Body of pancreas (tissue), 4 donors: ENCODE results near the gene LTBP1.

Source experiments
- CTCF ChIP-seq, 7 experiments: fragments of 450-650 bp in 4 of 7; fragments of 200-600 bp in 3 of 7; sonication (generic) in 3 of 7; IDR thresholded peaks; one replicate each; pipeline ENCODE4 v1.5.1; 2016 to 2019; ENCODE audit warnings: antibody characterized with exemption in 7 of 7
- POLR2A ChIP-seq, 3 donors: fragments of 450-650 bp; IDR thresholded peaks; one replicate each; pipeline ENCODE4 v1.6.1; 2016; ENCODE audit warnings: antibody characterized with exemption in 3 of 3, mild to moderate bottlenecking in 2 of 3

- TF ChIP-seq CTCF (IDR thresholded peaks at IDR 0.05) (no peak), POLR2A (IDR thresholded peaks at IDR 0.05) (no peak)
Measured at GRCh38 chr2:33370636-33371265, 424.0 kb downstream of the LTBP1 start.
